Smooth muscle cell (in vitro differentiated cells): Measurements from ENCODE around the gene MYCL. TPM values are rescaled to one million over a fixed set of nuclear protein-coding genes. Genes with fewer than 3 reads are reported as not detected.

Source experiments
- DNase-seq: peaks from one replicate; lab custom pipeline; 2025; ENCODE audit not compliant: unreplicated experiment; lab: John Stamatoyannopoulos, UW
- H2AFZ ChIP-seq: fragments of 200-600 bp; sonication (generic); 2 replicates; pipeline ENCODE4 v1.6.0; 2016; ENCODE audit warnings: antibody characterized with exemption, low read depth, mild to moderate bottlenecking
- H3F3A ChIP-seq: fragments of 200-600 bp; sonication (generic); 2 replicates; pipeline ENCODE4 v1.6.0; 2017; ENCODE audit warnings: antibody characterized with exemption, low read depth
- H3K27ac ChIP-seq: fragments of 200-600 bp; sonication (generic); 2 replicates; pipeline ENCODE4 v1.5.1; 2016; ENCODE audit warnings: low read depth, mild to moderate bottlenecking
- H3K27me3 ChIP-seq: fragments of 200-600 bp; sonication (generic); 2 replicates; pipeline ENCODE4 v1.6.1; 2016; ENCODE audit warnings: low read depth, mild to moderate bottlenecking
- H3K36me3 ChIP-seq: fragments of 200-600 bp; sonication (generic); 2 replicates; pipeline ENCODE4 v1.5.1; 2016; ENCODE audit warnings: low read depth
- H3K4me1 ChIP-seq: fragments of 200-600 bp; sonication (generic); 2 replicates; pipeline ENCODE4 v1.5.1; 2016; ENCODE audit warnings: low read depth
- H3K4me2 ChIP-seq: fragments of 200-600 bp; sonication (generic); 2 replicates; pipeline ENCODE4 v1.6.0; 2016; ENCODE audit warnings: mild to moderate bottlenecking
- H3K4me3 ChIP-seq: fragments of 200-600 bp; sonication (generic); 2 replicates; pipeline ENCODE4 v1.5.1; 2016; ENCODE audit warnings: mild to moderate bottlenecking
- H3K79me2 ChIP-seq: fragments of 200-600 bp; sonication (generic); 2 replicates; pipeline ENCODE4 v1.6.0; 2016; ENCODE audit warnings: low read depth, mild to moderate bottlenecking
- H3K9ac ChIP-seq: fragments of 200-600 bp; sonication (generic); 2 replicates; pipeline ENCODE4 v1.6.0; 2016; ENCODE audit warnings: low read depth
- H3K9me3 ChIP-seq: fragments of 200-600 bp; sonication (generic); replicated peaks from 2 replicates; pipeline ENCODE4 v1.5.1; 2016; ENCODE audit warnings: low read depth
- H4K20me1 ChIP-seq: fragments of 200-600 bp; sonication (generic); 2 replicates; pipeline ENCODE4 v1.6.0; 2016; ENCODE audit warnings: low read depth
- WGBS: methylation state at CpG from one replicate; pipeline ENCODE4 v1.1.7; 2016; ENCODE audit warnings: low lambda C conversion rate; 5-methylcytosine and 5-hydroxymethylcytosine counted together
- polyA plus RNA-seq: library from polyadenylated mRNA; unstranded; fragments of >200 nt; fragmentation: Nextera tagmentation; extraction: Ambion mirVana; gene quantifications from 2 replicates; pipeline ENCODE4 v1.2.1, GENCODE V29; 2016
- total RNA-seq: library from RNA; depleted of rRNA; stranded (reverse); fragments of >200 nt; gene quantifications from 2 replicates; pipeline ENCODE4 v1.2.3, GENCODE V29; 2014
- TF ChIP-seq, protein P1 (sequence below): fragments of 200-600 bp; sonication (generic); IDR thresholded peaks from 2 replicates; pipeline ENCODE4 v1.5.1; 2017; ENCODE audit warnings: borderline replicate concordance, mild to moderate bottlenecking, antibody characterized with exemption; ENCODE audit not compliant: insufficient read depth, poor library complexity, severe bottlenecking

Gene MYCL
- total and polyA plus RNA-seq, 2 experiments from 2014 or later: 0.98 to 4.5 TPM

DNA sequence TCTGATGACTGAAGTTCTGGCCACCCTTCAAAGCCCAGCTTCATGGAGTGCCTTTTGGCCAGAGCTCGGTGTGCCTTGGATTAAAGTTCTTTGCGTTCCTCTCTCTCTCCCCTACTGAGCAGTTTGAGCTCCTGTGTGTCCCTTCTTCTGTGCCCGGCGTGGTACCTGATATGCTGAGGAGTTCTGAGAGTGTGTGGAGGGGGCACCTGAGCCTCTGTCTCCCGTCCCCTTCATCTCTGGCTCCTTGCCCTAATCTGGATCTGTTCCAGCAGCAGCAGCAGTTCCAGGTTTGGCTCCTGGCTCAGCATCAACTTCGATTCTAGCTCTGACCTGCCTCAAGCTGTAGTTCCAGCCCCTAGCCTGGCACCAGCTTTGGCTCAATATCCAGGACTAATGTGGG, 25.1 kb upstream of the MYCL start:
- TF ChIP-seq, protein P1, sequence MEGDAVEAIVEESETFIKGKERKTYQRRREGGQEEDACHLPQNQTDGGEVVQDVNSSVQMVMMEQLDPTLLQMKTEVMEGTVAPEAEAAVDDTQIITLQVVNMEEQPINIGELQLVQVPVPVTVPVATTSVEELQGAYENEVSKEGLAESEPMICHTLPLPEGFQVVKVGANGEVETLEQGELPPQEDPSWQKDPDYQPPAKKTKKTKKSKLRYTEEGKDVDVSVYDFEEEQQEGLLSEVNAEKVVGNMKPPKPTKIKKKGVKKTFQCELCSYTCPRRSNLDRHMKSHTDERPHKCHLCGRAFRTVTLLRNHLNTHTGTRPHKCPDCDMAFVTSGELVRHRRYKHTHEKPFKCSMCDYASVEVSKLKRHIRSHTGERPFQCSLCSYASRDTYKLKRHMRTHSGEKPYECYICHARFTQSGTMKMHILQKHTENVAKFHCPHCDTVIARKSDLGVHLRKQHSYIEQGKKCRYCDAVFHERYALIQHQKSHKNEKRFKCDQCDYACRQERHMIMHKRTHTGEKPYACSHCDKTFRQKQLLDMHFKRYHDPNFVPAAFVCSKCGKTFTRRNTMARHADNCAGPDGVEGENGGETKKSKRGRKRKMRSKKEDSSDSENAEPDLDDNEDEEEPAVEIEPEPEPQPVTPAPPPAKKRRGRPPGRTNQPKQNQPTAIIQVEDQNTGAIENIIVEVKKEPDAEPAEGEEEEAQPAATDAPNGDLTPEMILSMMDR: no peak
- Histone ChIP-seq H3F3A (no peaks in the 10 kb centered on the region), H2AFZ (no peak overlapping the region), H3K9ac (no peak overlapping the region), H3K4me2 (no peak overlapping the region), H3K36me3 (no peaks in the 10 kb centered on the region), H4K20me1 (no peaks in the 10 kb centered on the region), H3K9me3 (no peaks in the 10 kb centered on the region), H3K4me3 (no peak overlapping the region), H3K27me3 (peaks cover 20% of the 10 kb centered on the region), H3K27ac (no peak overlapping the region), H3K4me1 (peaks cover 6% of the 10 kb centered on the region), H3K79me2 (no peaks in the 10 kb centered on the region)
- 92% methylated on average over 6 of the region's 6 CpGs for WGBS
- DNase-seq: no peak

DNA sequence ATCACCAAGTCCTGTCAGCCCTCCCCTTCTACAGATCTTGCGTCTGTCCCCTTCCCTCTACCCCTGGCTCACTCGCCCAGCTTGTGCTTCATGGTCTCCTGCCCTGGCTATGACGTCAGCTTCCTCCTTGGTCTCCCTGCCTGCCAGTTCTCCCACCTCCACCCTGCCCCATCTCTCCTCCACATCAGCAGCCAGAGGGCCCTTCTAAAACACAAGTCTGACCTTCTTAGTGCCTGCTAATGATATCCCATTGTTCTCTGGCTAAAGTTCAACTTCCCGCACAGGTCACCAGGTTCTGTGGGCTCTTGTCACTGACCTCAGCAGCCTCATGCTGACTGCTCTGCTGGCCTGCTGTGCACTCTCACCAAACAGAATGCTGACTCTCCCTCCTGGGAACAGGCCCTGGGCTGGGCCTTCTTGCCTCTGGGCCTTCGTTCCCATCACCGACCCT, 24.7 kb upstream of the MYCL start:
- Histone ChIP-seq H3K27me3 (peaks cover 24% of the 10 kb centered on the region), H2AFZ (no peak overlapping the region), H3K4me2 (no peak overlapping the region), H3K9ac (no peak overlapping the region), H4K20me1 (no peaks in the 10 kb centered on the region), H3K27ac (no peak overlapping the region), H3F3A (no peaks in the 10 kb centered on the region), H3K4me3 (no peak overlapping the region), H3K4me1 (peaks cover 6% of the 10 kb centered on the region), H3K9me3 (no peaks in the 10 kb centered on the region), H3K79me2 (no peaks in the 10 kb centered on the region), H3K36me3 (no peaks in the 10 kb centered on the region)
- TF ChIP-seq, protein P1: no peak
- DNase-seq: no peak
- 79% methylated on average over 6 of the region's 6 CpGs for WGBS

GRCh38 chr1:39925721-39926342, 24.1 kb upstream of the MYCL start:
- no peak overlapping the region for H2AFZ ChIP-seq
- 71% methylated on average over 2 of the region's 2 CpGs for WGBS
- H3K9ac ChIP-seq: no peak overlapping the region
- H3K27ac ChIP-seq: no peak overlapping the region
- no peak for DNase-seq
- H3K4me3 ChIP-seq: no peak overlapping the region
- peaks cover 6% of the 10 kb centered on the region for H3K4me1 ChIP-seq
- no peaks in the 10 kb centered on the region for H3F3A ChIP-seq
- peaks cover 28% of the 10 kb centered on the region for H3K27me3 ChIP-seq
- H4K20me1 ChIP-seq: no peaks in the 10 kb centered on the region
- no peaks in the 10 kb centered on the region for H3K79me2 ChIP-seq
- no peak overlapping the region for H3K4me2 ChIP-seq
- H3K9me3 ChIP-seq: no peaks in the 10 kb centered on the region
- TF ChIP-seq, protein P1: no peak
- no peaks in the 10 kb centered on the region for H3K36me3 ChIP-seq

GRCh38 chr1:39922251-39922688, 20.6 kb upstream of the MYCL start:
- WGBS: 20% methylated on average over 25 of the region's 25 CpGs
- Histone ChIP-seq H3F3A (no peaks in the 10 kb centered on the region), H3K9me3 (no peaks in the 10 kb centered on the region), H3K4me2 (no peak overlapping the region), H3K36me3 (no peaks in the 10 kb centered on the region), H4K20me1 (no peaks in the 10 kb centered on the region), H3K79me2 (no peaks in the 10 kb centered on the region), H3K27me3 (peaks cover 28% of the 10 kb centered on the region), H3K4me3 (no peak overlapping the region), H3K9ac (no peak overlapping the region), H3K27ac (no peak overlapping the region), H3K4me1 (peaks cover 6% of the 10 kb centered on the region), H2AFZ (no peak overlapping the region)
- DNase-seq: no peak
- TF ChIP-seq, protein P1: no peak
